ENCODE measurements around the gene CROCC.

The CROCC gene

GRCh38 chr1:16967962-16968361 is 46.2 kb downstream of the CROCC start:
- no peak for DNase-seq (ENCODE audit: low read depth in 2 of 2)

GRCh38 chr1:16968372-16968771 is 46.6 kb downstream of the CROCC start:
- no peak for DNase-seq (ENCODE audit: low read depth in 2 of 2)

DNA sequence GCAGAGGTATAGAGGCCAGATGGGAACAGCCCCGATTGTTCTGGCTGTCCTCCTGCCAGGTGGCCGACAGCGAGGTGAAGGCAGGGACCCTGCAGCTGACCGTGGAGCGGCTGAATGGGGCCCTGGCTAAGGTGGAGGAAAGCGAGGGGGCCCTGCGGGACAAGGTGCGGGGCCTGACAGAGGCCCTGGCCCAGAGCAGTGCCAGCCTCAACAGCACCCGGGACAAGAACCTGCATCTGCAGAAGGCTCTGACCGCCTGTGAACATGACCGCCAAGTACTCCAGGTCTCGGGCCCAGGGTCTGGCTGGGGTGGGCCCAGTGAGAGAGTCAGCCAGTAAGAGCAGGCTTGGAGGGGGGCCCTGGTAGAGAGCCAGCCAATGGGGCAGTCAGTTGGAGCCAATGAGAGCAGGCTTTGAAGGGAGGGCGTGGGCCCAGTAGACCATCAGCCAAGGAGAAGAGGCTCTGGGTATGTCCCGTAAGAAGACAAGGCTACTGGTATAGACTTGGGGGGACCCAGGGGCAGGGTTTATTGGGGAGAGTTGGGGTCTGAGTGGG is 47.4 kb downstream of the CROCC start:
- no peak for DNase-seq (ENCODE audit: low read depth in 2 of 2)

- DNase-seq (ENCODE audit: low read depth in 2 of 2): no peak
These were observed 47.9 kb downstream of the CROCC start for GRCh38 chr1:16969651-16970050.

- no peak for DNase-seq (ENCODE audit: low read depth in 2 of 2)
These were observed 48.6 kb downstream of the CROCC start for GRCh38 chr1:16970132-16970910.

- DNase-seq (ENCODE audit: low read depth in 2 of 2): no peak
These were observed 49.8 kb downstream of the CROCC start for GRCh38 chr1:16971341-16972188.

DNA sequence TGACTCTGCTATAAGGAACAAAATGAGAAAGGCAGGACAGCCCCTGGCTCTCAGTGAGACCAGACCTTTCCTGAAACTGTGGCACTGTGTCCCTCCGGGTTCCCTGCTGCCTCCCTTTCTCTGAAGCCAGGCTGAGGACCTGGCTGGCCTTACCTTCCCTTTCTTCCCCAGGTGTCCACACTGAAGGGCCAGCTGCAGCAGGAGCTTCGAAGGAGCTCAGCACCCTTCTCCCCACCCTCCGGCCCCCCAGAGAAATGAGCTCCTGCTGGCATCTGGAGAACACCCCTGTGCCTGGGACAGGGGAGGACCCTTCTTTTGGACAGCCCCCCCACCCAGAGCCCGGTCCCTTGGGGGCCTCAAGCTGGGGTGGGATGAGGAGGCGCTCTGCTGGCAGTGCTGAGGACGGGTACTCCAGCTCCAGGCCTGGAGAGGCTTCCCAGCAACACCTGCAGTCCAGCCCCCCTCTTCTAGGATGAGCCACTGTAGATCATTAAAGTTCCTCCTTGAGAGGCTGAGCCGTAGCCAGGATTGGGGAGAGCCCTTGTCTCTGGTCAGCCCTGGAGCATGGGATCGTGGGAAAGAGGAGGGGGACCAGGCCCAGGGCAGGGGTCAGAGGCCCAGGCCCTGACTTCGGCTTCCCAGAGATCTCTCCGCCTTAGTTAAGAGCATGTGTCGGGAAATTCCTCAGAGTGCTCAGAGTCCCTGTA is 50.6 kb downstream of the CROCC start:
- no peak for DNase-seq (ENCODE audit: low read depth in 2 of 2)

- no peak for DNase-seq (ENCODE audit: low read depth in 2 of 2)
These were observed 51.5 kb downstream of the CROCC start for GRCh38 chr1:16973215-16973614.

- DNase-seq (ENCODE audit: low read depth in 2 of 2): no peak
These were observed 53.5 kb downstream of the CROCC start for GRCh38 chr1:16975211-16975610.

- no peak for DNase-seq (ENCODE audit: low read depth in 2 of 2)
These were observed 54.1 kb downstream of the CROCC start for GRCh38 chr1:16975838-16976237.

DNA sequence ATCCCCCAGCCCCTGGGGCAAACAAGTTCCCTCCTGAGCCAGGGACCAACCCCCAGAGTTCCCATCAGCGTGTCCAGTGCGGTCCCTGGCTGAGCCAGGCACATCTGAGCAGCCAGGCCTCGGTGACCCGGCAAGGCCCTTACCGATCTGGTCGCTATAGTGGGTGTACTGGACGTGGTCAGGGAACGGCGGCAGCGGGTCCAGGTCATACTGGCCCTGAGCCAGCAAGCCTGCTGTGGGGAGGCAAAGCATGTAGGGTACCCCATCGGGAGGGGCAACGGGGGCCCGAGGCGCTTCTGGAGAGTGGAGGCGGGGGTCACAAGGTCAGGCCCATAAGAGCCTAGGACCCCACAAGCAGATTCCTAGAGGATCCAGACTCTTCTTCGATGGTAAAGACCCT is 55.2 kb downstream of the CROCC start:
- no peak for DNase-seq (ENCODE audit: low read depth in 2 of 2)

DNA sequence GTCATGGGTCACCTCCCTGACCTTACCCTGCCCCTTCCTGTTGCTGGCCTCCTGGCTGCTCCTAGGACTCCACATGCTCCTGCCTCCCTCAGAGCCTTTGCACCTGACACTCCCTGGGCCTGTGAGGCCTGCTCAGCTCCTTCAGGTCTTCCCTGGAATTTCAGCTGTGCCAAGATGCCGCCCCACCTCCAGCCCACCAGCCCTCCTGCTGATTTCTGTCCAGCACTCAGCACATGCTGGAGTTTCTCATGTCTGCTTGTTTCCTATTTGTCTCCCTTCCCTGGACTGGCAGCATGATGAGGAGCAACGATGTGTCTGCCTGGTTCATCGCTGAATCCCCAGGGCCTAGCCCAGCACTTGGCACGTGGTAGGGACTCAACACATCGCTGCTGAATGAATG is 55.6 kb downstream of the CROCC start:
- DNase-seq (ENCODE audit: low read depth in 2 of 2): no peak

- DNase-seq (ENCODE audit: low read depth in 2 of 2): no peak
These were observed 56.4 kb downstream of the CROCC start for GRCh38 chr1:16978139-16978538.

GRCh38 chr1:16978567-16979474 is 57.1 kb downstream of the CROCC start:
- no peak for DNase-seq (ENCODE audit: low read depth in 2 of 2)

DNA sequence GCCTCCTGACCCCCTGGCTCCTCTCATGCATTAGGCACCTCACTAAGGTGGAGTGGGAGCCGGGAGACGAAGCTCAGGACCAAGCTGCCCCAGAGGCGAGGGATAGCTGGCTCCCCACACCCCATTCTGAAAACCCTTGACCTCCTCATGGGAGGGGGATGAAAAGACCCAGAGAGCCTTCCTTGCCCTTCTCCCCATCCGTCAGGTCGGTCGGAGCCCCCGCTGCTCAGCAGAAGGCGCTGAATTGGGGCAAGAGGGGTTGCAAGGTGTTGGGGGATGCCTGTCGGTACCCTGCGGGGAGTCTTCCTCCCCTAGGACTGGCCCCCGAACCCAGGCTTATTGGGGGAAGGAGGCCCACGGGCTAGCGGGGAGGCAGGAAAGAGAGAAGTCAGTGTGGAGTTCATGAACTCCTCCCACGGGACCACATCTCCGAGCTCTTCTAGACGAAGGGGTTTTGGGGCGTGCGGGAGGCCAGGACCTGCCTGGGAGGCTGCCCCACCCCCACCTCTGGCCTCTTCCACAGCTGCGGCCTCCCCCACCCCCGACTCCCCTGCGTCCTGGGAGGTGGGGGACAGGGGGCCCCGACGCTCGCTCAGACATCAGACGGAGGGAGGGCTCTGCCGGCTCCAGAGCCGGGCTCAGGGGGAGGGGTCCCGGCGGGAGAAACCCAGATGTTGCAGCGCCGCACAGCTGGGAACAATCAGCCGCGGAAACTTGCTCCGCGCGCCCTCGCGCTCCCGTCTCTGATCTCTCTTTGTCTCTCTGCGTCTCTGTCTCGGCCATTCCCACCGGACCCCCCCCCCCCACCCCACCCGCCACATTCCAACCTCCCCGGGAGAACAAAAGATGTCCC is 58.0 kb downstream of the CROCC start:
- no peak for DNase-seq (ENCODE audit: low read depth in 2 of 2)

DNA sequence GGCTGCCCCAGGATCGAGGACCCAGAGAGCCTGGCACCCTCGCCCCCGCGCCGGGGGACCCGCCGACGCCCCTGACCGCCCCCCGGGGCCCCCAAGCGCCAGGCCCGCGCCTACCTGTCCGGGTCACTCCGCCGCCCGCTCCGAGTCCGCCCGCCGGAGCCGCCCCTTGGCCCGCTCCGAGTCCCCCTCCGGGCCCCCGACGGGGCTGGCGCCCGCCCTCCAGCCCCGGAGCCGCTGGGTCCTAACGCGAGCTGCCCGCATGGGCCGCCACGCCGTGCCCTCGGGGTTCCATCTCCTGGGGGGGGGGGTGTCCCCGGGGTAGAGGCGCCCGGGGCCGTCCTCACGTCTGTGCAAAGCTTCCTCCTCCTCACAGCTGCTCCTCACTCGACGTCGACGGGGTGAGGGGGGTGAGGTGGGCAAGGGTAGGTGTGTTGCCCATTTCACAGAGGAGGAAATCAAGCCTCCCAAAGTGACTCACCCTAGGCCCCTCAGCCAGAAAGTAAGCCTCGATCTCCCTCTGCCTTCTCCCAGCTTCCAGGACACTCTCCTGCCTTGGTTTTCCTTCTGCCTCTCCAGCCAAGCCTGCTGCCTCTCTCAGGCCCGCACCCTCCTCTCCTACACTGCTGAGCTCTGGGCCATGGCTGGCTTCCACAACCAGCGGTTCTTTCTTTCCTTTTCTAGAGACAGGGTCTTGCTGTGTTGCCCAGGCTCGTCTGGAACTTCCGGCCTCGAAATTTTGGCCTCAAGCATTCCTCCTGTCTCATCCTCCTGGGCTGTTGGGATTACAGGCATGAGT is 58.9 kb downstream of the CROCC start, which contains the start of gene MFAP2:
MFAP2 (minus strand) TSS at position 148 of the 796 bp plus-strand sequence. CDS start 2,347 bp downstream, outside the sequence.
- DNase-seq (ENCODE audit: low read depth in 2 of 2): no peak

GRCh38 chr1:16981269-16981849 is 59.6 kb downstream of the CROCC start:
- DNase-seq (ENCODE audit: low read depth in 2 of 2): no peak

- DNase-seq (ENCODE audit: low read depth in 2 of 2): no peak
These were observed 61.2 kb downstream of the CROCC start for GRCh38 chr1:16982902-16983301.

DNA sequence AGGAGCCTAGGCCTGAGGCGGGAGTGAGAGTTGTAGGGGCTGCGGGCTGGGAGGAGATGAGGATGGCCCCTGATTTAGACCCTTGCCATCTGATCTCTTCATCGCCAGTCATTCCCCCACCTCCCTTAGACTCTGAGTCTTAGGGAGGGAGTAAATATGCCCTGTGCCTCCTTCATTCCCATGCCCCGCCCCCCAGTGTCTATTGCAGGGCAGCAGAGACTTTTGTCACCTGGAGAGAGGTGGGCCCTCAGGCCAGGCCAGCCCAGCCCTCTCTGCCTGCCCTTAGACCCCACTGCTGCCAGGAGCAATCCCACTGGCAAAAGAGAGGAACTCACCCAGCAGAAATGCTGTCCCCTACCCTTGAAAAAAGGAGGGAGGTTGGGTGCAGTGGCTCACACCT is 61.9 kb downstream of the CROCC start:
- no peak for DNase-seq (ENCODE audit: low read depth in 2 of 2)
